OCI-LY7 (cell line): ENCODE measurements around the gene OR1F1.

Experiments
- CTCF ChIP-seq: fragments of 200-600 bp; sonication (generic); conservative IDR thresholded peaks from 2 replicates; pipeline ENCODE4 v1.5.1; 2014; ENCODE audit warnings: mild to moderate bottlenecking, antibody characterized with exemption, low read length, moderate library complexity, mixed read lengths
- EZH2phosphoT487 ChIP-seq: fragments of 200-600 bp; sonication (generic); IDR thresholded peaks from 2 replicates; pipeline ENCODE4 v1.6.1; 2018; ENCODE audit warnings: low read depth, borderline replicate concordance, mild to moderate bottlenecking, mixed run types, antibody characterized with exemption, low read length, moderate library complexity, mixed read lengths

DNA sequence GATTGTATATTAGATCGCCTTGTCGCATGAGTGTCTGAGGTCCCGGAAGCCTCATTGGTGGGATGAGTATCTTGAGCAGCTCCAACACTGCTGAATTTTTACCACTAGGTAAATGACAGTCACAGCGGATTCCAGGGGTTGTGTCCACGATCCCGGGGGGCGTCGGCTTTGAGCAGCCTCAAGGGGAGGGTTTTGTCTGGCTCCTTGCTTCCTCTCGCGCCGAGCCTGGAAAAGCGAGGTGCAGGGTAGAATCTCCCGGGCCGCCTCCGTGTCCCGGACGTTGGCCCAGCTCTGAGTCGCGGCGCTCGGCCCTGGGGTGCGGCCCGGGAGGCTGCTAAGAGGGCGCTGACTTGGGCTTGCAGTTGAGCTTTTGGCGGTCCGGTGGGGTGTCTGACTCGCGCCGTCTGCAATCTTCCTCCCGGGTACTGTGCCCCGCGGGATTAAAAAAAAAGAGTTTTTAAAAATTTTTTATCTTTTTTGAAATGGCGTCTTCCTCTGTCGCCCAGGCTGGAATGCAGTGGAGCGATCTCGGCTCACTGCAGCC lies 4.5 kb downstream of the OR1F1 start:
- TF ChIP-seq CTCF (no peak), EZH2phosphoT487 (no peak)
